GM18511 (cell line): ENCODE data around the gene KCNJ8.

ENCODE experiments used
- ATAC-seq: cut with Tn5 transposase; IDR thresholded peaks from one replicate; pipeline ENCODE4 v1.9.1; 2021; ENCODE audit warnings: mild to moderate bottlenecking, moderate library complexity; ENCODE audit not compliant: unreplicated experiment

Gene KCNJ8

GRCh38 chr12:21718403-21718802 is 56.1 kb downstream of the KCNJ8 start:
- no peak for ATAC-seq

- no peak for ATAC-seq
Observed at GRCh38 chr12:21717767-21718166, 56.7 kb downstream of the KCNJ8 start.

GRCh38 chr12:21715386-21715785 is 59.1 kb downstream of the KCNJ8 start:
- ATAC-seq, result no peak
